Stimulated activated CD4-positive, alpha-beta T cell treated with anti-CD3 and anti-CD28 coated beads, Interleukin-2, amount 100 ng/mL, for 4 hours (primary cell): ENCODE data around the gene ABR.
A peak's percentile ranks its signal among the peaks of the same experiment; 100 is the strongest.
"Not testable (repeated sequence)": the region's sequence is repeated elsewhere in the genome, so short reads cannot be mapped to it uniquely, and the experiment has no call there.

Experiments
- DNase-seq: peaks from one replicate; pipeline ENCODE4 v3.0.0-alpha.2; 2020; ENCODE audit warnings: low read depth

The ABR gene

GRCh38 chr17:1008008-1008761 lies 171.6 kb downstream of the ABR start:
- DNase-seq = no peak

DNA sequence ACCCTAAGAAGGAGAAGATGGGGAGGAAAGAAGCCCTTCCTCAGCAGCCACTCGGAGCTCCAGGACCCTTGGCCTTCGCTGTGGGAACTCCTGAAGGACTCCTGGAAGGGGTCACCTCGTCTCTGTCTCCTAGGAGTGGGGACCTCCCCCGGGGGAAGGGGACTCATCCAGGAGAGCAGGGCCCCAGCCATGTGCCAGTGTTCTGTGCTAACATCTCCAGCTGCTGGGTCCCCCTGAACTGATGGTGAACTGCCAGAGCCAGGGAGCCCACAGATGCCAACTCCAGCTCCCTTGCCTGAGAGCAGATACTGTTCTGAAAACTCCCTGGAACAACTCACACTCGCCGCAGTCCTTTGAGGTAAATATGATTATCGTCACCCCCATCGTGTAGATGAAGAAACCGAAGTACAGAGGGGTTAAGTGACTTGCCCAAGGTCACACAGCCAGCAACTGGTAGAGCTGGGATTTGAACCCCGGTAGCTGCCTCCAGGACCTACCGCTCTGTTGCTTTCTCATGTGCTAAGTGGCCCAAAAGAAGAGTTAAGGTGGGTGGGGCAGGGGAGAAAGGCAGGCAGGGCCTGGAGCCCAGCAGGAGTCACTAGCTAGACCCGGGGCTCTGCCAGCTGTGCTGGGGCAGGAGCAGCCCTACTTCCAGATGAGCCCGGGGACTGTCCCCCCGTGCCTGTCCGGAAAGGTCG lies 172.3 kb downstream of the ABR start:
- no peak for DNase-seq

- DNase-seq = no peak
Observed at GRCh38 chr17:1006054-1006453, 173.7 kb downstream of the ABR start.

DNA sequence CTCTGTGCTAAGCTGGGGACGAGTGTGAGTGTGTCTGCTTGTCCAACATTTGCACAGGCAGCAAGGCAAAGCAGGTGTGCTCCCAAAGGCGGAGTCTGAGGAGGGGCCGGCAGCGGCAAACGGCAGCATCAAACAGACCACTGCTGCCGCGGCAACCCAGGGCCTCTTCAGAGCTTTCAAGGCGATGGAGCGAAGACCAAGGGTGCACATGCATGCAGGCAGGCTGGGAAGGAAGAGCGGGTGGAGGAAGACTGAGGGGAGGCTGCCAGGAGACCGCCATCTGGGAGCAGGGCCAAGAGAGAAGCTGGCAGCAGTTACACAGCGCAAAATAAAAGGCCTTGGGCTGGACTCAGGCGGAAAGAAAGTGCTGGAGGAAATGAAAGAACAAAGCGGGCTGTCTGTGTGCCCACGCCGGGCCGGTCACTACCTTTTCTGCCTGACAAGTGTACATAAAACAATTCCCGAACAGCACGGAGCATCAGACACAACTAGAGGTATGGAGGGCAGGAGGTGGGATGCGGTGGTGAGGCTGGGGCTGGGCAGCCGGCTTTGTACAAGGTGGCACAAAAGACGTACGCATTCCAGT lies 174.3 kb downstream of the ABR start:
- no peak for DNase-seq

DNA sequence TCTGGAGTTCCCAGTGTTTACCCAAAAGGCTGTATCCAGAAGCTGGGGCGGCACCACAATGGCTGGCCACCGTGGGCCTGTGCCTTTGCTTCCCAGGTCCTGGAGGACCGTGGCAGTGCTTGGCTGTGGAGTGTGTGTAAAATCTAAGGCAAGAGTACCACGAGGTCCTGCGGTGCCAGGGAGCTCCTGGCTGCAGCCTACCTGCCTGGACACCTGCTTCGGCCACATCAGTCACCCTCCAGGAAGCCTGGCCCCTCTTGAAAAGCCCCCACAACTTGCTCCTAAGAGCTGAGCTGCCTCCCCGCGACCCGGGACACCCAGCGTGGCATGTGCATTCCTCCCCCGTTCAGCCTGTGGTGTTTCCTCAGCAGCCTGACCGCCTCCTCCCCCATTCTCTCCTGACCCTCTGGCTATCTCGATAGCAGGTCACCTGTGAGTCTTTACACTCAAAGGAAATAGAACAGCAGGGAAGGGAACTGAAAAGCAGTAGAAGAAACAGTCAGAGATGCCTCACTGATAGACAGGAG lies 174.9 kb downstream of the ABR start:
- DNase-seq = no peak

- no peak for DNase-seq
Observed at GRCh38 chr17:1003972-1004768, 175.6 kb downstream of the ABR start.

- DNase-seq = no peak
Observed at GRCh38 chr17:1003633-1003971, 176.2 kb downstream of the ABR start.

GRCh38 chr17:1002771-1003555 lies 176.8 kb downstream of the ABR start:
- DNase-seq = no peak

DNA sequence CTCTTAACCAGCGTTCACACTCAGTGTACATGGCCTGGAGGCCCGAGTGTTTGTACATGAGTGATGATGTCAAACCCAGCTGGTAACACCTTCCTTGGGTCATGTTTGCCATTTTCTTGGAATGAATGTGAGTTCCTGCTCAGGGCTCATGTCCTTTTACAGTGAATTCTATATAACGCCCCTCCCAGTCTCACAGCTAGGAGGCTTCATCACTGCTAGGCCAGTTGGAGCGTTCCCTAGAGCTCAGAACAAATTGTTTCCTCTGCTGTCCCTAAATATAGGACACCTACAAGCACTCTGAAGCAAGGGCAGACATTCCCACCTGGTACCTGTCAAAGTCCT lies 177.4 kb downstream of the ABR start:
- no peak for DNase-seq

DNA sequence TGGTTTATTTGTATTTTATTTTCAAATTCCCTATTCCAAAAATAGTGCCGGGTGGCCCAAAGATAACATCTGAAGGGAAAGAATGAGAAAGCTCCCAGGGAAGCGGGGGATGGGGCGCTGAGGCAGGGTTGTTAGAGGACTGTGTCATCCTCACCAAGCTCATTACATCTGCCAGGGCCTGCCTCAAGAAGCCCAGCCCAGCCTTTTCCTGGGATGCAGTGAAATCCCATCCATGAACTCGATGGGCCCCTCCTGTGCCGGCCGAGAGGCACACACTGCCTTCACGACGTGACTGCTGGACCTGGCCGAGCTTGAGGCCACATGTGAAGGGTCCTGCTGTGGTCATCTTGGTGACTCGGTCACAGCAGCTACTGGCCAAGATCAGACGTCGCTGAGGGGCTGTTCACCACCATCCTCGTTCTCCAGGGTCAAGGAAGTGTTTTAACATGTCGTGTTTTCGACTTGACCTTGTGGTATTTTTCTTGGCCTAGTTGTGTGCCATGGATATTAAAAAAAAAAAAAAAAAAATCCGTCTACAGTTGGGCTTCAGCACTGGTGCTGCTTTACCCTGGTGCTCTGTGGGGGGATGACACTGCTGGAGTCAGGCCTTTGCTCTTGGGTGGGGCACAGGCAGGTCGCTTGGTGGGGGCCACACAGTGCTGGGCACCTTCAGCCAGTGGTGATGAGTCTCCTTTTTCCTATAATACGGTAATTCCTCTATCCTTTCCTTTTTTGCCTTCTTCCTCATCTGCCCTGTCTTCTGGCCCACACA lies 178.0 kb downstream of the ABR start:
- DNase-seq = no peak

DNA sequence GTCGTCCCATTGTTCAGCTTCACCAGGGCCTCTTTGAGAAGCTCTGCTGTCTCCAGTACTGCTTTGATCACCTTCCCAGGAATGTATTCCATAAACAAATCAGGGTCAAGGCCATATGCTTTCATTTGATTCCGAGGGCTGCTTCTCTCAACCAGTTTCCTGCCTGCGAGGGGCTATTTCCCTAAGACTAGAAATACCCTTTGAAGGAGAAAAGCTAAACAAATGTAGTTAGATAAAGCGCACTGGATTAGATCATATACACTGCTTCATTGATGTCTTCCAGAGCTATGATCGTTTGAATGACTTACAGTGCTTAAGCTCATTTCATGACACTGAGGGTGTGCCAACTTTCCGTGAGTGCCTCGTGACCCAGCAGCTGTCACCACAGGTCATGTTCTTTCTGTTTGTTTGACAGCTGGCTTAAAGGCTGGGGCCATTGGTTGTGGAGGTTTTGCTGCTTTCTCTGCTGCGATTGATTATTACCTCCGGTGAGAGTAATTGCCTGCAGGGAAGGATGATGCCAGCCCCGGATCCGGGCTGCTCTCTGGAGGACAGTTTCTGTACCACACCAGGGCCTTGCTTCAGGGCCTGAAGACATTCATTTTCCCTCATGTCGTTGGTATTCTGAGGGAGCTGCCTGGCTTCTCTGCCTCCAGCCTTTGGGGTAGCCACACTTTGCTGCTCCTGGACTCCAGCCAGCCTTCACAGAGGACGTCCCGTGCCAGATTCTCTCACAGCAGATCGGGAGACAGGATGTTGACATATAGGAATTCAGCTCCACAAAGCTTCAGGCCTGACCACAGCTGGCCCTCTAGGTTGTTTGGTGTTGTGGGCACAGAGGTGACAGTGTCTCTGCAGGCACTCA lies 179.0 kb downstream of the ABR start:
- DNase-seq = no peak

DNA sequence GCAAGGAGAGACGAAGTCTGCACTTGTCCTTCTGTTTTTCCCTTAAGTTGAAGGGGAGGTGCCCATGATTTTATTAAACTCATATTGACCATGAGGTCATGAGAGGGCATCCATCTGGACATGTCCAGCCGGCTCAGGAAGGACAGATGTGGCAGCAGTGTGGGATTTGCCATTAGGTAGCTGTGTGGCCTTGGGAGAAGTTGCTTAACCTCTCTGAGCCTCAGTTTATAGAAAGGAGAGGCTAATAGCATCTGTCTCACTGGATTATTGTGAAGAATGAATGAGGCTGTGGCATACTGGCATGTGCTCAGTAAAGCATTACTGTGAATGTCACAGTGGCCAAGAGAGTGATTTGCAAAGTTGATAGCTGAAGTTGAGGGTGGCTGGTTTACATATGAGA lies 181.7 kb downstream of the ABR start:
- DNase-seq = no peak

DNA sequence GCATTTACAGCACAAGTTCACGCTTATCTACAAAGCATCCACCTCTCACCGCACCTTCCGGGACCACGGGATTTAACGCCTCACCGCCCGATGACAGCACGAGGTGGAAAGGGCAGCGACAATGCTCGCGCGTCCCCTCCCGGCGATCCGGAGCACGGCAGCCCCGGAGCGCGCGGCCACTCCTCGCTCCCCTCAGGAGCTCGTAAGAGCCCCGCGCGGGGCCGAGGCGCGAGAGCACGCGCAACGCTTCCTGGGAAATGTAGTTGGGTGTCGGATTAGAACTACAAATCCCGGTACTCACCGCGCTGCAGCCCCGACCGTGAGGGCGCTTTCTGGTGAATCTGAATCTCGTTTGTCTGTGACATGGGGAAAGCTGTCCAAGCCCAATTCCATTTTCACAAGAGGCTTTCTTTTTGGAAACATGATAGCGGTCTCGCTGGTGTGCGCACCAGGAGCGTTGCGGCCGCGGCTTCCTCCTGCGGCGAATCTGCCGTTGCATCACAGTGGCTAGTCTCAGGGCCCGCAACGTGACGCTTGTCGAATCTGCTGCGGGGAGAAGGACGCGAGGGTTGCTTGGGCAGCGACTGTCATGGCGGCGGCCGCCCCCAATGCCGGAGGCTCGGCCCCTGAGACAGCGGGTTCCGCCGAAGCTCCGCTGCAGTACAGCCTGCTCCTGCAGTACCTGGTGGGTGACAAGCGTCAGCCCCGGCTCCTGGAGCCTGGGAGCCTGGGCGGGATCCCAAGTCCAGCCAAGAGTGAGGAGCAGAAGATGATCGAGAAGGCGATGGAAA lies 183.0 kb downstream of the ABR start, which contains the start of gene TIMM22:
Gene TIMM22 (plus strand): TSS at position 576 of the 791 bp plus-strand sequence. CDS start 14 bp downstream, at position 590.
- peak; percentile 87 for DNase-seq

GRCh38 chr17:995324-995723 lies 184.5 kb downstream of the ABR start:
- not testable (repeated sequence) for DNase-seq

- no peak for DNase-seq
Observed at GRCh38 chr17:992933-993332, 186.8 kb downstream of the ABR start.

- DNase-seq = no peak
Observed at GRCh38 chr17:988561-988960, 191.2 kb downstream of the ABR start.

- no peak for DNase-seq
Observed at GRCh38 chr17:987931-988330, 191.8 kb downstream of the ABR start.

DNA sequence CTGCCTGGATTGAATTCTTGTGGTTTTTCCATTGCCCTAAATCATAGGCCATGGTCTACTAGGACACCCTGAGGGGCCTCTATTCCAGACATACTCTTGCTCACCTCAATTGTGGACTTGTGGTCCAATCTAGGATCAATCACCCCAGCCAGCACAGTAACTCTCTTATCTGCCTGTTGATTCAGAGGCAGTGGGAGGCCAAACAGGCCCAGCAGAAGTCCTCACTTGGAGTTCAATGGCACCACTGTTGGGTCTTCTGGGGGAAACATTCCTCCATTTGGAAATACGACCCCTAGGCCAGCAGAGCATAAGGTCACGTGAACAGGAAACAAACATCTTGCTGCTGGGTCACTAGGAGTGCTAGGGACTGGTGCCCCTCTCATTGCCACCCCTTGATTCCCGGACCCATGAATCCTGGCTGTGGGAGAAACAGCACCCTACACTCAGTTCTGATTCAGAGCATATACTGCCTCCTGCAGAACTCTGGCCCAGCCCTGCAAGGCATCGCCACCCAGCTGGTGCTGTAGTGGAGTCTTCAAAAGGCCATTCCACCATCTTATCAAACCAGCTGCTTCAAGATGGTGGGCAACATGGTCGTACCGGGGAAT lies 193.4 kb downstream of the ABR start:
- DNase-seq = no peak

- DNase-seq = no peak
Observed at GRCh38 chr17:983921-984320, 195.9 kb downstream of the ABR start.
